ENCODE results near the gene RASAL2.
A peak's percentile ranks its signal among the peaks of the same experiment; 100 is the strongest.

The RASAL2 gene

GRCh38 chr1:178527117-178527516, 433.2 kb downstream of the RASAL2 start:
- Histone ChIP-seq H3K36me3 (ENCODE audit: control insufficient read depth in 2 of 2, insufficient read depth in 2 of 2, low read length in 2 of 2) (no peaks in the 10 kb centered on the region), H3K9ac (ENCODE audit: low read length in 2 of 2) (no peak overlapping the region), H3K4me3 (ENCODE audit: low read length in 2 of 2) (no peak overlapping the region), H3K9me3 (ENCODE audit: control insufficient read depth in 2 of 2, low read length in 2 of 2) (no peaks in the 10 kb centered on the region), H3K27me3 (ENCODE audit: control insufficient read depth in 1 of 2, insufficient read depth in 2 of 2, low read length in 2 of 2) (peaks cover 0 to 2% of the 10 kb centered on the region in 2 donors), H3K4me1 (ENCODE audit: control insufficient read depth, insufficient read depth, low read length) (peaks cover 4% of the 10 kb centered on the region), H3K27ac (ENCODE audit: low read length) (no peak overlapping the region)

GRCh38 chr1:178528228-178528952, 434.5 kb downstream of the RASAL2 start:
- H3K4me3 ChIP-seq (ENCODE audit: low read length in 2 of 2), result no peak overlapping the region
- H3K4me1 ChIP-seq (ENCODE audit: control insufficient read depth, insufficient read depth, low read length), result peaks cover 4% of the 10 kb centered on the region
- no peaks in the 10 kb centered on the region for H3K36me3 ChIP-seq (ENCODE audit: control insufficient read depth in 2 of 2, insufficient read depth in 2 of 2, low read length in 2 of 2)
- peaks cover 0 to 2% of the 10 kb centered on the region in 2 donors for H3K27me3 ChIP-seq (ENCODE audit: control insufficient read depth in 1 of 2, insufficient read depth in 2 of 2, low read length in 2 of 2)
- H3K27ac ChIP-seq (ENCODE audit: low read length), result no peak overlapping the region
- no peak overlapping the region for H3K9ac ChIP-seq (ENCODE audit: low read length in 2 of 2)
- H3K9me3 ChIP-seq (ENCODE audit: control insufficient read depth in 2 of 2, low read length in 2 of 2), result no peaks in the 10 kb centered on the region

- peaks cover 4% of the 10 kb centered on the region for H3K4me1 ChIP-seq (ENCODE audit: control insufficient read depth, insufficient read depth, low read length)
- no peak overlapping the region for H3K4me3 ChIP-seq (ENCODE audit: low read length in 2 of 2)
- no peak overlapping the region for H3K9ac ChIP-seq (ENCODE audit: low read length in 2 of 2)
- no peaks in the 10 kb centered on the region for H3K36me3 ChIP-seq (ENCODE audit: control insufficient read depth in 2 of 2, insufficient read depth in 2 of 2, low read length in 2 of 2)
- H3K9me3 ChIP-seq (ENCODE audit: control insufficient read depth in 2 of 2, low read length in 2 of 2), result no peaks in the 10 kb centered on the region
- H3K27me3 ChIP-seq (ENCODE audit: control insufficient read depth in 1 of 2, insufficient read depth in 2 of 2, low read length in 2 of 2), result peaks cover 0 to 2% of the 10 kb centered on the region in 2 donors
- H3K27ac ChIP-seq (ENCODE audit: low read length), result no peak overlapping the region
These were observed 435.0 kb downstream of the RASAL2 start for GRCh38 chr1:178528953-178529335.

GRCh38 chr1:178529364-178530036, 435.6 kb downstream of the RASAL2 start:
- Histone ChIP-seq H3K4me1 (ENCODE audit: control insufficient read depth, insufficient read depth, low read length) (peaks cover 4% of the 10 kb centered on the region), H3K27ac (ENCODE audit: low read length) (no peak overlapping the region), H3K36me3 (ENCODE audit: control insufficient read depth in 2 of 2, insufficient read depth in 2 of 2, low read length in 2 of 2) (no peaks in the 10 kb centered on the region), H3K27me3 (ENCODE audit: control insufficient read depth in 1 of 2, insufficient read depth in 2 of 2, low read length in 2 of 2) (peaks cover 0 to 2% of the 10 kb centered on the region in 2 donors), H3K9ac (ENCODE audit: low read length in 2 of 2) (no peak overlapping the region), H3K9me3 (ENCODE audit: control insufficient read depth in 2 of 2, low read length in 2 of 2) (no peaks in the 10 kb centered on the region), H3K4me3 (ENCODE audit: low read length in 2 of 2) (no peak overlapping the region)

GRCh38 chr1:178530037-178530402, 436.1 kb downstream of the RASAL2 start:
- Histone ChIP-seq H3K9ac (ENCODE audit: low read length in 2 of 2) (no peak overlapping the region), H3K4me3 (ENCODE audit: low read length in 2 of 2) (no peak overlapping the region), H3K27me3 (ENCODE audit: control insufficient read depth in 1 of 2, insufficient read depth in 2 of 2, low read length in 2 of 2) (peaks cover 0 to 2% of the 10 kb centered on the region in 2 donors), H3K36me3 (ENCODE audit: control insufficient read depth in 2 of 2, insufficient read depth in 2 of 2, low read length in 2 of 2) (no peaks in the 10 kb centered on the region), H3K27ac (ENCODE audit: low read length) (no peak overlapping the region), H3K4me1 (ENCODE audit: control insufficient read depth, insufficient read depth, low read length) (peaks cover 4% of the 10 kb centered on the region), H3K9me3 (ENCODE audit: control insufficient read depth in 2 of 2, low read length in 2 of 2) (no peaks in the 10 kb centered on the region)

GRCh38 chr1:178530502-178530901, 436.6 kb downstream of the RASAL2 start:
- H3K9ac ChIP-seq (ENCODE audit: low read length in 2 of 2), result no peak overlapping the region
- H3K27me3 ChIP-seq (ENCODE audit: control insufficient read depth in 1 of 2, insufficient read depth in 2 of 2, low read length in 2 of 2), result peaks cover 0 to 2% of the 10 kb centered on the region in 2 donors
- no peak overlapping the region for H3K27ac ChIP-seq (ENCODE audit: low read length)
- no peaks in the 10 kb centered on the region for H3K36me3 ChIP-seq (ENCODE audit: control insufficient read depth in 2 of 2, insufficient read depth in 2 of 2, low read length in 2 of 2)
- H3K9me3 ChIP-seq (ENCODE audit: control insufficient read depth in 2 of 2, low read length in 2 of 2), result no peaks in the 10 kb centered on the region
- H3K4me1 ChIP-seq (ENCODE audit: control insufficient read depth, insufficient read depth, low read length), result peaks cover 4% of the 10 kb centered on the region
- H3K4me3 ChIP-seq (ENCODE audit: low read length in 2 of 2), result no peak overlapping the region

- H3K9me3 ChIP-seq (ENCODE audit: control insufficient read depth in 2 of 2, low read length in 2 of 2), result no peaks in the 10 kb centered on the region
- peaks cover 4% of the 10 kb centered on the region for H3K4me1 ChIP-seq (ENCODE audit: control insufficient read depth, insufficient read depth, low read length)
- peaks cover 0 to 2% of the 10 kb centered on the region in 2 donors for H3K27me3 ChIP-seq (ENCODE audit: control insufficient read depth in 1 of 2, insufficient read depth in 2 of 2, low read length in 2 of 2)
- H3K27ac ChIP-seq (ENCODE audit: low read length), result no peak overlapping the region
- no peaks in the 10 kb centered on the region for H3K36me3 ChIP-seq (ENCODE audit: control insufficient read depth in 2 of 2, insufficient read depth in 2 of 2, low read length in 2 of 2)
- H3K4me3 ChIP-seq (ENCODE audit: low read length in 2 of 2), result peak overlapping the region in 1 of 2 donors; percentile 35
- no peak overlapping the region for H3K9ac ChIP-seq (ENCODE audit: low read length in 2 of 2)
These were observed 438.0 kb downstream of the RASAL2 start for GRCh38 chr1:178531887-178532286.

- peaks cover 7% of the 10 kb centered on the region for H3K4me1 ChIP-seq (ENCODE audit: control insufficient read depth, insufficient read depth, low read length)
- H3K36me3 ChIP-seq (ENCODE audit: control insufficient read depth in 2 of 2, insufficient read depth in 2 of 2, low read length in 2 of 2), result no peaks in the 10 kb centered on the region
- peaks cover 0 to 2% of the 10 kb centered on the region in 2 donors for H3K27me3 ChIP-seq (ENCODE audit: control insufficient read depth in 1 of 2, insufficient read depth in 2 of 2, low read length in 2 of 2)
- H3K9me3 ChIP-seq (ENCODE audit: control insufficient read depth in 2 of 2, low read length in 2 of 2), result no peaks in the 10 kb centered on the region
- H3K9ac ChIP-seq (ENCODE audit: low read length in 2 of 2), result no peak overlapping the region
- peak overlapping the region in 1 of 2 donors; percentile 35 for H3K4me3 ChIP-seq (ENCODE audit: low read length in 2 of 2)
- H3K27ac ChIP-seq (ENCODE audit: low read length), result no peak overlapping the region
These were observed 438.5 kb downstream of the RASAL2 start for GRCh38 chr1:178532392-178532791.

GRCh38 chr1:178533121-178533946, 439.4 kb downstream of the RASAL2 start:
- no peak overlapping the region for H3K9ac ChIP-seq (ENCODE audit: low read length in 2 of 2)
- H3K4me1 ChIP-seq (ENCODE audit: control insufficient read depth, insufficient read depth, low read length), result peaks cover 9% of the 10 kb centered on the region
- no peak overlapping the region for H3K27ac ChIP-seq (ENCODE audit: low read length)
- no peak overlapping the region for H3K4me3 ChIP-seq (ENCODE audit: low read length in 2 of 2)
- H3K9me3 ChIP-seq (ENCODE audit: control insufficient read depth in 2 of 2, low read length in 2 of 2), result no peaks in the 10 kb centered on the region
- peaks cover 0 to 2% of the 10 kb centered on the region in 2 donors for H3K27me3 ChIP-seq (ENCODE audit: control insufficient read depth in 1 of 2, insufficient read depth in 2 of 2, low read length in 2 of 2)
- H3K36me3 ChIP-seq (ENCODE audit: control insufficient read depth in 2 of 2, insufficient read depth in 2 of 2, low read length in 2 of 2), result no peaks in the 10 kb centered on the region
